K562 (cell line): Measurements from ENCODE around the gene NUDT5. TPM values are rescaled to one million over a fixed set of nuclear protein-coding genes. Genes with fewer than 3 reads are reported as not detected.

Experiments
- ATAC-seq: fragments of 200-7000 bp; cut with Tn5 transposase; 3 replicates; pipeline ENCODE4 v1.9.1; 2020; ENCODE audit warnings: moderate library complexity
- BruUV-seq: library from RNA; stranded (reverse); fragments of 400-500 nt; replicated peaks from 2 replicates; lab custom pipeline; 2021; lab: Mats Ljungman, UMichigan
- CTCF ChIA-PET: fragments of 300-600 bp; formaldehyde crosslinking; extraction: SDS; loops from one replicate; lab custom pipeline; 2021; ENCODE audit warnings: low intra/inter-chr PET ratio; lab: Yijun Ruan, JAX
- POLR2A ChIA-PET: fragments of 300-600, 350-650 bp; sonication (Branson Sonifier 250); formaldehyde crosslinking; extraction: SDS; loops from one replicate; lab custom pipeline; 2021; ENCODE audit warnings: antibody characterized with exemption, inconsistent platforms; lab: Yijun Ruan, JAX
- DNase-seq, 4 experiments: peaks; one replicate each; pipeline versions ENCODE4 v3.0.0 to v3.0.0-alpha.2; 2011 to 2018; ENCODE audit warnings: low spot score in 3 of 4, mixed read lengths in 3 of 4; ENCODE audit errors: extremely low read depth in 1 of 4
- FAIRE-seq: peaks from 2 replicates; lab custom pipeline; 2011; peaks lifted over from hg19 to GRCh38; lab: Jason Lieb, UNC
- H2AFZ ChIP-seq: 2 replicates; pipeline ENCODE4 v1.6.0; 2011; ENCODE audit warnings: low read depth, low read length, control low read depth, inconsistent platforms
- H3K27ac ChIP-seq: fragments of 200-600 bp; 3 replicates; pipeline ENCODE4 v1.8.0; 2011; ENCODE audit warnings: low read depth, mild to moderate bottlenecking, control low read depth, inconsistent platforms, low read length, moderate library complexity, mixed read lengths; ENCODE audit errors: extremely low read depth
- H3K27me3 ChIP-seq, 2 experiments: fragments of 300-600 bp in 1 of 2; 2 replicates in 1 of 2; 3 replicates in 1 of 2; pipeline versions ENCODE4 v1.6.0 to v1.8.0; 2011; ENCODE audit warnings: inconsistent platforms in 2 of 2, low read length in 2 of 2, mild to moderate bottlenecking in 1 of 2, mixed read lengths in 1 of 2, moderate library complexity in 1 of 2; ENCODE audit not compliant: control insufficient read depth in 2 of 2, insufficient read depth in 2 of 2
- H3K36me3 ChIP-seq: fragments of 300-600 bp; 3 replicates; pipeline ENCODE4 v1.8.0; 2011; ENCODE audit warnings: mild to moderate bottlenecking, low read length, inconsistent platforms; ENCODE audit not compliant: control insufficient read depth, insufficient read depth
- H3K4me1 ChIP-seq, 2 experiments: fragments of 200-600 bp in 1 of 2; replicated peaks in 1 of 2; 2 replicates in 1 of 2; 3 replicates in 1 of 2; pipeline versions ENCODE4 v1.5.1 to v1.8.0; 2011; ENCODE audit warnings: inconsistent platforms in 2 of 2, low read length in 2 of 2, mild to moderate bottlenecking in 1 of 2, mixed read lengths in 1 of 2, moderate library complexity in 1 of 2; ENCODE audit not compliant: control insufficient read depth in 2 of 2, insufficient read depth in 2 of 2
- H3K4me2 ChIP-seq: 2 replicates; pipeline ENCODE4 v1.6.1; 2011; ENCODE audit warnings: low read length, control low read depth, inconsistent platforms, mixed read lengths; ENCODE audit not compliant: insufficient read depth
- H3K4me3 ChIP-seq: fragments of 200-600 bp; sonication (generic), shearing (Covaris generic); 2 replicates; pipeline ENCODE4 v1.5.1; 2016; ENCODE audit warnings: control low read depth, inconsistent platforms
- H3K79me2 ChIP-seq: fragments of 200-600 bp; 3 replicates; pipeline ENCODE4 v1.8.0; 2011; ENCODE audit warnings: low read length, inconsistent platforms; ENCODE audit not compliant: control insufficient read depth, insufficient read depth
- H3K9ac ChIP-seq, 2 experiments: 2 replicates each; pipeline versions ENCODE4 v1.6.0 to v1.6.1; 2011; ENCODE audit warnings: low read depth in 2 of 2, low read length in 2 of 2, control low read depth in 1 of 2, inconsistent platforms in 1 of 2, mild to moderate bottlenecking in 1 of 2, mixed read lengths in 1 of 2; ENCODE audit not compliant: insufficient read depth in 1 of 2
- H3K9me1 ChIP-seq: one replicate; pipeline ENCODE4 v1.6.0; 2011; ENCODE audit warnings: inconsistent platforms, mild to moderate bottlenecking, low read length, moderate library complexity; ENCODE audit not compliant: control insufficient read depth, insufficient read depth
- H3K9me3 ChIP-seq: replicated peaks from 2 replicates; pipeline ENCODE4 v1.5.1; 2011; ENCODE audit warnings: low read depth, low read length, inconsistent platforms; ENCODE audit not compliant: control insufficient read depth, insufficient read depth
- H4K20me1 ChIP-seq: replicated peaks from 2 replicates; pipeline ENCODE4 v1.6.1; 2011; ENCODE audit warnings: low read length, inconsistent platforms, mixed read lengths; ENCODE audit not compliant: control insufficient read depth, insufficient read depth
- ATF1 ChIP-seq, 2 experiments: fragments of 450-650 bp in 1 of 2; IDR thresholded peaks; 2 replicates each; pipeline ENCODE4 v1.6.1; 2016; ENCODE audit warnings: missing compliant biosample characterization in 1 of 2, missing genetic modification characterization in 1 of 2
- FOXA1 ChIP-seq: fragments of 450-650 bp; IDR thresholded peaks from 2 replicates; pipeline ENCODE4 v1.6.1; 2016; ENCODE audit warnings: mild to moderate bottlenecking, borderline replicate concordance
- PCBP2 ChIP-seq: fragments of 200-400 bp; formaldehyde crosslinking; IDR thresholded peaks from 2 replicates; pipeline ENCODE4 v1.6.1; 2018; ENCODE audit warnings: low read length, low read depth, mild to moderate bottlenecking, moderate library complexity; ENCODE audit not compliant: poor library complexity, severe bottlenecking
- SMAD4 ChIP-seq: fragments of 250-450 bp; sonication (Bioruptor Pico); conservative IDR thresholded peaks from 2 replicates; pipeline ENCODE4 v1.8.0; 2021; ENCODE audit warnings: inconsistent platforms, mild to moderate bottlenecking, moderate library complexity
- XRCC5 ChIP-seq: fragments of 200-400 bp; formaldehyde crosslinking; IDR thresholded peaks from 2 replicates; pipeline ENCODE4 v1.6.1; 2017; ENCODE audit warnings: low read depth, mild to moderate bottlenecking, low read length
- WGBS: fragments of 100-300 bp; shearing (Covaris generic); methylation state at CpG from one replicate; pipeline ENCODE4 v1.1.6; 2016; ENCODE audit warnings: low coverage, mixed read lengths; ENCODE audit not compliant: insufficient coverage; ENCODE audit errors: missing lambda C conversion rate; 5-methylcytosine and 5-hydroxymethylcytosine counted together
- in situ Hi-C: fragments of 300-500 bp; cut with MboI; formaldehyde crosslinking; loops from 4 replicates; pipeline ENCODE4 v1.15.0; 2018; ENCODE audit warnings: inconsistent platforms, mixed read lengths
- intact Hi-C: fragments of 100-400 bp; cut with micrococcal nuclease; formaldehyde crosslinking; loops from 2 replicates; pipeline ENCODE4 v1.14.2; 2022
- polyA plus RNA-seq, 8 experiments: library from polyadenylated mRNA; depleted of rRNA in 4 of 8; stranded (reverse) in 5 of 8; unstranded in 3 of 8; fragments of >200 nt; fragmentation: Nextera tagmentation in 2 of 8; fragmentation: Illumina TruSeq in 1 of 8; extraction: Ambion mirVana in 2 of 8; extraction: Trizol in 1 of 8; gene quantifications; 2 replicates each; pipeline versions ENCODE4 v1.2.1 to v1.2.3, GENCODE V29; 2011 to 2014; ENCODE audit warnings: inconsistent platforms in 1 of 8, missing spikeins in 1 of 8
- total RNA-seq, 7 experiments: library from RNA; depleted of rRNA in 6 of 7; stranded (reverse); fragments of >200 nt in 6 of 7; fragmentation: Illumina TruSeq in 2 of 7; extraction: Trizol in 2 of 7; gene quantifications; 2 replicates each; pipeline versions ENCODE4 v1.2.1 to v1.2.3, GENCODE V29; 2011 to 2021; ENCODE audit warnings: low replicate concordance in 1 of 7
- TF ChIP-seq, protein P1 (sequence below): fragments of 250-450 bp; sonication (Bioruptor Pico); IDR thresholded peaks from 2 replicates; pipeline ENCODE4 v1.8.0; 2022; ENCODE audit warnings: inconsistent platforms, mild to moderate bottlenecking, moderate library complexity, borderline replicate concordance

Gene NUDT5
- total and polyA plus RNA-seq, 9 of the 15 experiments (the other 6 are each of a cell fraction or from before 2014, with no cell fraction given) = 87.7 to 422 (median 186) TPM

DNA sequence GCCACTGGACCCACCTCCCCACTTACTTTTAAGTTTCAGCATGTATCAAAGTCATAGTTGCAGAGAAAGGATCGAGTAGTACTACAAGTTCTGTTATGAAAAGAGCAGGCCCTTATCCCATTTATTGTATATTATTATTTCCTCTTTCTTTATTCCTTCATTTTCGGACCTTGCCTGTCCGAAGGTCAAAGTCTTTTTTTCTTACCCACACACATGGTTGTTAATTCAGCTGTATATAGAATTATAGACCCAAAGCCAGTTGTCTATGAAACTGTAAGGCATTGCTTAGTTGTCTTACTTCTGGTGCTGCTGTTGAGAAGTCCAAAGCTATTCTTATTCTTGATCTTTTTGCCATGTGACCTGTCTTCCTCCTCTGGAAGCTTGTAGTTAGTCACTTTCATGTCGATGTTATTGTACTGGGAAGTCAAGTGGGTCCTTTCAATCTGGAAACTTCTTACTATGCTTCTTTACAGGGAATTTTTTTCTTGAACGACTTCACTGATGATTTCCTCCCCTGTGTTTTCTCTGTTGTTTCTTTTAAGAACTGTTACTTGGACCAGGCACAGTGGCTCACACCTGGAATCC is 8.3 kb downstream of the NUDT5 start:
- FAIRE-seq (no peak), ATAC-seq (no peak), DNase-seq (no peak)
- H3K4me1 ChIP-seq = no peaks in the 10 kb centered on the region
- H3K9me1 ChIP-seq = no peaks in the 10 kb centered on the region
- H2AFZ ChIP-seq = no peak overlapping the region
- H3K79me2 ChIP-seq = peaks cover 37% of the 10 kb centered on the region
- POLR2A ChIA-PET = no interaction called here
- no peak overlapping the region for H3K4me2 ChIP-seq
- BruUV-seq = no TSS peak
- H3K27me3 ChIP-seq = no peaks in the 10 kb centered on the region
- in situ Hi-C loops = no loop called here
- no peak overlapping the region for H3K4me3 ChIP-seq
- intact Hi-C loops = no loop called here
- H4K20me1 ChIP-seq = no peaks in the 10 kb centered on the region
- H3K36me3 ChIP-seq = peaks cover 62% of the 10 kb centered on the region; the same call in 2 of the 3 replicates
- CTCF ChIA-PET = no interaction called here
- H3K9me3 ChIP-seq = no peaks in the 10 kb centered on the region
- 87% methylated on average over 5 of the region's 5 CpGs for WGBS
- no peak overlapping the region for H3K27ac ChIP-seq
- no peak overlapping the region for H3K9ac ChIP-seq
- TF ChIP-seq PCBP2 = no peak
- TF ChIP-seq, protein P1, sequence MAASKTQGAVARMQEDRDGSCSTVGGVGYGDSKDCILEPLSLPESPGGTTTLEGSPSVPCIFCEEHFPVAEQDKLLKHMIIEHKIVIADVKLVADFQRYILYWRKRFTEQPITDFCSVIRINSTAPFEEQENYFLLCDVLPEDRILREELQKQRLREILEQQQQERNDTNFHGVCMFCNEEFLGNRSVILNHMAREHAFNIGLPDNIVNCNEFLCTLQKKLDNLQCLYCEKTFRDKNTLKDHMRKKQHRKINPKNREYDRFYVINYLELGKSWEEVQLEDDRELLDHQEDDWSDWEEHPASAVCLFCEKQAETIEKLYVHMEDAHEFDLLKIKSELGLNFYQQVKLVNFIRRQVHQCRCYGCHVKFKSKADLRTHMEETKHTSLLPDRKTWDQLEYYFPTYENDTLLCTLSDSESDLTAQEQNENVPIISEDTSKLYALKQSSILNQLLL (CRISPR knock-in tag) = no peak
- no peak for TF ChIP-seq FOXA1
- TF ChIP-seq XRCC5 = no peak
- TF ChIP-seq ATF1 (CRISPR knock-in tag; IDR thresholded peaks at IDR 0.05) = no peak
- TF ChIP-seq ATF1 (tag; IDR thresholded peaks at IDR 0.05) = no peak
- TF ChIP-seq SMAD4 (CRISPR knock-in tag) = no peak
- TF ChIP-seq, all 486 proteins: peak for 0
